NOMO-1 treated with DMSO at 0.1 percent for 48 hours (cell line): ENCODE results near the gene PA2G4.
"Not testable (repeated sequence)": the region's sequence is repeated elsewhere in the genome, so short reads cannot be mapped to it uniquely, and the experiment has no call there.

Experiments
- DNase-seq: peaks from one replicate; lab custom pipeline; 2025; ENCODE audit not compliant: unreplicated experiment; lab: John Stamatoyannopoulos, UW

PA2G4 gene

DNA sequence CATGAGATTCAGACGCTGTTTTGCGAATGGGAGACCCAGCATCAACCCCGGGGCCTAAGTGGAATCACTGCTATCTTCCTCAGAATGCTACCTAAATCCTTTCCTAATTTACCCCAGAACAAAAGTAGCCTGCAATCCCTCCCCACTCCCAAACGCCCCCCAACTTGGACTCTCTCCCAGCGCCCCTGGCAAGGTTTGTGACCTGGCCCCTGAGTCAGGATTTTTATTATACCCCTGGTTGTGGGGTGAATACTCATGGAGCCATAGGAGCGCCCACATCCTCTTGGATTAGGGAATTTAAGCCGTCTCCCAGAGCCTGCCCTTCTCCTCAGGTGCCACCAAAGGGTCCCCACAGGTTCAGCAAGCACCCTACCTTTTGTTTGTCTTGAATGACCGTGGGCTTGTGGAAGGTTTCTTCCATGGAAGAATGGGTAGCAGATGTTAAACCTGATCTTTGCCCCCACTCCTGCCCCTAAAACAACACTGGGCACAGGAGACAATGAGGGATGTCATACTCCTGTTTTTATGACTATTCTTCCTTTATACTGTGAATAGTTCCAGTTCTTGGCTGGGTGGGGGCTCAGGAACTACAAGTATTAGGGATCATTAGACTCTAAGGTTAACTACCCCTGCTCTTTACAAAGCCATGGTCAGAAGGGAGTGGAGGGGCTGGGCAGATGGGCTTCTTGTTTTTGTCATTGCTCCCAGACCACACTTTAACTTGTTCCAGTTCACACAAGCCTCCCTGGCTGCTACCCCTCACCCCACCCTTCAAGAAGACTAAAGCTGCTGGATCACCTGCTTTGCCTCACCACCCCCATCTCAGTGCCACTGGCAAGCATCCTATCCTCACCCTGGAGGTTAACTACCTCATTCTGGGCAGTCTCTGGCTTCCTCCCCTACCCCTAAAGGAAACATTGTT, 48.7 kb downstream of the PA2G4 start:
- DNase-seq: no peak

DNA sequence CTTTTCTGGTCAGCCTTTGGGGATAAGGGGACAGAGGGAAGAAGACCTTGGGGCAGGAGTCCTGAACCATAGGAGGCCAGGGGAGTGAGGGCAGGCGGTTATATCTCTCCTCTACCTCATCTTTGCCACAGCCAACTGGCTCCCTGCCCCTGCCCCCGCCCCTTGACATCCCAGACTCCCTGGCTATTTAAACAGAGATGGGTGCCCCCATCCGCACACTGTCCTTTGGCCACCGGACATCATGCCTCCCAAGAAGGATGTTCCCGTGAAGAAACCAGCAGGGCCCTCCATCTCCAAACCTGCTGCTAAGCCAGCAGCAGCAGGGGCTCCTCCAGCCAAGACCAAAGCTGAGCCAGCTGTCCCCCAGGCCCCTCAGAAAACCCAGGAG, 49.3 kb downstream of the PA2G4 start:
- DNase-seq: no peak

DNA sequence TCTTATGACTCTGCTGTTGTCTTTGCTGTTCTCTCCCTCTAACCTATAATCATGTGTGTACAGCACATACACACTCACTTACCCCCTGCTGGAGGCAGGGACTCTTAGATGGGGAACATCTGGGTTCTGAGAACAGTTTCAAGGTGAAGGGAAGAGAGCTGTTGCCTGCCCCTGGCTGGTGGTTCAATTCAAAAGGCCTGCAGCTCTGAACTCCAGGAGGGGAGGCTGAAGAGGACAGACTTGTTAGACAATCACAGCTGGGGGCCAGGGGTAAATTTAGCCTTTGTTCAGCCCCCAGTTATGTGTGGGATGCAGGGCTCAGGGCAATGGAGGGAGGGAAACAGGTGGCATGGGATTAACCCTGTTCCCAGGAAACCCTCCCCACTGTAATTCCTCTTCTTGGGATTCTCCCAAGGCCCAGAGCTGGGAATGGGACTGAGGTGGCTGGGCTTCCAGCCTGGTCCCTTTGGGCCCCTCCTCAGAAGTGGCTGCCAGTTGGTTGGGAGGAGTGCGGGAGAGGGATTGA, 50.0 kb downstream of the PA2G4 start:
- no peak for DNase-seq

DNA sequence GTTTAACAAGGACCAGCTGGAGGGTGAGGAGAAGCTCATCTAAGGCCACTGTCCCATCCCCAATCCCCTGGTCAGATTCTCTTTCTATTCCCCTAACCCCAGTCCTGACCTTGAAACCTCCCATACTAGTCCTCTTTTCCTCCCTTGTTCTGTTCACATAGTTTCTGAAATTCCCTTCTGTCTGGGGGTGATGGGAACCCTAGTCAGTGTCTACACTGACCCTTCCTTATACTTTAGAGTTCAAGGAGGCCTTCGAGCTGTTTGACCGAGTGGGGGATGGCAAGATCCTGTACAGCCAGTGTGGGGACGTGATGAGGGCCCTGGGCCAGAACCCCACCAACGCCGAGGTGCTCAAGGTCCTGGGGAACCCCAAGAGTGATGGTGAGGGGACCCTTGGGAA, 50.5 kb downstream of the PA2G4 start:
- no peak for DNase-seq

DNA sequence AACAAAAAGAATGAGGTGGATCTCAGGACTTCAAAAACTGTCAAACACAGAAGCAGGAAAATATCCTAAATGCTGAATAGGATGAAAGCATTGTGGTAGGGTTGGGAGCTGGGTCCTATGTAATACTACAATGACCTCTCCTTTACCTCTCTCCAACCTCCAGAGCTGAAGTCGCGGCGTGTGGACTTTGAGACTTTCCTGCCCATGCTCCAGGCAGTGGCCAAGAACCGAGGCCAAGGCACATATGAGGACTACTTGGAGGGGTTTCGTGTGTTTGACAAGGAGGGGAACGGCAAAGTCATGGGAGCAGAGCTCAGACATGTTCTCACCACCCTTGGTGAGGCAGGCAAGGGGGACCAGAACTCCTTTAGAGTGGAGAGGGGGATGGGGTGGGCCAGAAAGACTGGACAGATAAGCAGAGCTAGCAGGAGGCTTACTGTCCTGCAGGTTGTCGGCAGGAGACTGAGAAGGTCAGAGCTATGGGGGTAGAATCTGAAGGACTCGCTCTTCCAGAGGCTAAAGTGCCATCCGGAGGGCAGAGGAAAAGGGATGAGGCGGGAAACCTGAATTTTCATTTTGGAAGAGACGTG, 51.0 kb downstream of the PA2G4 start:
- no peak for DNase-seq

DNA sequence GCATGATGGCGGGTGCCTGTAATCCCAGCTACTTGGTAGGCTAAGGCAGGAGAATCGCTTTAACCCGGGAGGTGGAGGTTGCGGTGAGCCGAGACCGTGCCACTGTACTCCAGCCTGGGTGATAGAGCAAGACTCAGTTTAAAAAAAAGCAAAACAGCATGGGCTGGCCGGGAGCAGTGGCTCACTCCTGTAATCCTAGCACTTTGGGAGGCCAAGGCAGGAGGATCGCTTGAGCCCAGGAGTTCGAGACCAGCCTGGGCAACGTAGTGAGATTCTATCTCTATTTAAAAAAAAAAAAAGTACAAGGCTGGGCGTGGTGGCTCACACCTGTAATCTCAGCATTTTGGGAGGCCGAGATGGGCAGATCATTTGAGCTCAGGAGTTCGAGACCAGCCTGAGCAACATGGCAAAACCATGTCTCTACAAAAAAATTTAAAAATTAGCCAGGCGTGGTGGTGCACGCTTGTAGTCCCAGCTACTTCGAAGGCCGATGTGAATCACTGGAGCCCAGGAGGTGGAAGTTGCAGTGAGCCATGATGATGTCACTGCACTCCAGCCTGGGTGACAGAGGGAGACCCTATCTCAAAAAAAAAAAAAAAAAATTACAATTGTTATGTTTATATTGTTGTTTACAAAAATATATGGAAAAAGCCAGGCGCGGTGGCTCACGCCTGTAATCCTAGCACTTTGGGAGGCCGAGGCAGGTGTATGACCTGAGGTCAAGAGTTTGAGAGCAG, 52.3 kb downstream of the PA2G4 start:
- not testable (repeated sequence) for DNase-seq

DNA sequence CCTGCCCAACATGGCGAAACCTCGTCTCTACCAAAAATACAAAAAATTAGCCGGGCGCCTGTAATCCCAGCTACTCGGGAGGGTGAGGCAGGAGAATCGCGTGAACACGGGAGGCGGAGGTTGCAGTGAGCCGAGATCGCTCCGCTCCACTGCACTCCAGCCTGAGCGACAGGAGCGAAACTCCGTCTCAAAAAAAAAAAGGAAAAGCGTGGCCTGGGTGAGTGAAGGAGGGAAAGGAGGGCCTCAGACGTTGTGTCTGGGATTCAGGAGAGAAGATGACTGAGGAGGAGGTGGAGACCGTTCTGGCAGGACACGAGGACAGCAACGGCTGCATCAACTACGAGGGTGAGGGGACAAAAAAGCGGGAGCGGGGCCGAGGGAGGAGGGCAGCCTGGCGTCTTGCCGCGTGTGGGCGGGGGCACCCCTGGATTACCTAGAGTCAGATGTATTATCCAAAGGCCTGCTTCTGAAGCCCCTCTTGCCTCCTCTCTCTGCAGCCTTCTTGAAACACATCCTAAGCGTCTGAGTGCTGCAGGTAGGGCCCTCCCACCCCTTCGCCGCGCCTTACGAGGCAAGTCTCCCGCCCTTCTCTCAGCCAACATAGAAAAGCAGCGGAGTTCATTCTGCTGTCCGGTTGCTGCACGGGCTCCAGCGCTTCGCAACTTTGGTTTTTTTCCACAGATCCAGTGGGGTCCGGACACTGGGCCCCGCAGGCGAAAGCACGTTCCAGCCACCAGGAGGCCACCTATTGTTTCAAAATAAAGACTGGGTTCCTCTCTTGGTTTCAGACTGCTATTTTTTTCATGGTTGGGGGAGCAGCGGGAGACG, 53.1 kb downstream of the PA2G4 start:
- peak; percentile 86 for DNase-seq

DNA sequence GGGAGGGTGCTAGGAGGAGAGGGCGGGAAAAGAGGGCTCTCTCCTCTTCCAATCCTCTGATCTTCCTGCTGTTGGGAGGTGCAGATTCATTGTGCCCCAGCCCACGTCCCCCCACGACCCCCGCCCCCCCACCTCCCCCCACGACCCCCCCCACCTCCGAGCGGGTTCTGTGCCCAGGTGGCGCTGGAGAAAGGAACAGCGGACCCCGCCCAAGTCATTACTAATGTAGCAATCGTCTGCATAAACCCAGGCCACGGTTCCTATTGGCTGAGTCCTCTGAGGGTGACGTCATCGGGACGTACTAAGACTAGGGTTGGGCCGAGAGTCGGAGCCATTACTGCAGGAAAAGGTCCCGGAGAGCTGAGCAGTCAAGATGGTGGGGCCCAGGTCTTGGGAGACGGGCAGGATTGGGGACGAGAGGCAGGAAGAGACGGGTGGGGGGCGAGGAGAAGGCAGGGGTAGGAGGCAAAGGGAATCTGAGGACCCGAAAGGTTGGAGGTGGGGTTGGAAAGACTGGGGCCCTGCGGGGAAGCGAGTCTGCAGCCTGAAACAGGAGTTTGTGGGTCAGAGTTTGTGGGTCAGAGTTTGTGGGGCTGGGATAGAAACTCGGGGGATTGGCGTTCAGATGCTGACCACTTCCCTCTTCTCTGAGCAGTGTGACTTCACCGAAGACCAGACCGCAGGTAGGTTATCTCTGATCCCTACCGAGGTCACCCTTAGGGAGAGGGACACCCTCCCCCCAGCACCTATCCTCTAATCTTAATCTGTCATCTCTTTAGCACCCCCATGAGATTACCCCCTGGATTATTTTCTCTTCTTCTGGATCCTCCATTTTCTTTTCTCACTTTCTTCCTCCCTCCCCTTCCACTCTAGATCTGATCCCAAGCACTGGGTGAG, 53.9 kb downstream of the PA2G4 start, which contains the start of gene MYL6:
Gene MYL6, plus strand, starts transcription at position 331 of the 897 bp plus-strand sequence. Its CDS starts 43 bp downstream, at position 374.
- peak; percentile 98 for DNase-seq

DNA sequence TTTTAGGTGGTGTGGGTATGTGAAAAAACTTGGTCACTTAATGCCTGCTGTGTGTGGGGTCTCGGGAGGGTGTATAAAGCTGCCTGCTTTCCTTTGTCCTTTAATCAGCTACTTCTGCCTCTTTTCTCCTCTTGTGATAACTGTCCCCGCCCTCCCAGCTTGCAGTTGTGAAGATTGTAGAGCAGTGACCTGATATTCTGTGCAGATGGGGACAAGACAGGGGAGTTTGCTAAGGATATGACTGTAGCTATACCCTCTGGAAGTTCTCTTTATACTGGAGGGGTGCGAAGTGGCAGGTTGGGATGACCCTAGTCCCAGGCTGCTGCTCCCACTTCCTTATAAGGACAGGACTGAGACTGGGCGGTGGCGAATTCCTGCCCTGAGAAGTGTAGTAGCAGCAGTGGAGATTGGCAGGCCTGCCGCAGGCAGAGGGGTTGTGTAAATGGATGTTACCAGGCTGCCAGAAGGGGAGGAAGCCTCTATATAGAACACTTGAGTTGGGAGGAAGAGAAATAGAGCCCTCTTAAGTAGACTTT, 54.6 kb downstream of the PA2G4 start:
- DNase-seq: peak; percentile 40

DNA sequence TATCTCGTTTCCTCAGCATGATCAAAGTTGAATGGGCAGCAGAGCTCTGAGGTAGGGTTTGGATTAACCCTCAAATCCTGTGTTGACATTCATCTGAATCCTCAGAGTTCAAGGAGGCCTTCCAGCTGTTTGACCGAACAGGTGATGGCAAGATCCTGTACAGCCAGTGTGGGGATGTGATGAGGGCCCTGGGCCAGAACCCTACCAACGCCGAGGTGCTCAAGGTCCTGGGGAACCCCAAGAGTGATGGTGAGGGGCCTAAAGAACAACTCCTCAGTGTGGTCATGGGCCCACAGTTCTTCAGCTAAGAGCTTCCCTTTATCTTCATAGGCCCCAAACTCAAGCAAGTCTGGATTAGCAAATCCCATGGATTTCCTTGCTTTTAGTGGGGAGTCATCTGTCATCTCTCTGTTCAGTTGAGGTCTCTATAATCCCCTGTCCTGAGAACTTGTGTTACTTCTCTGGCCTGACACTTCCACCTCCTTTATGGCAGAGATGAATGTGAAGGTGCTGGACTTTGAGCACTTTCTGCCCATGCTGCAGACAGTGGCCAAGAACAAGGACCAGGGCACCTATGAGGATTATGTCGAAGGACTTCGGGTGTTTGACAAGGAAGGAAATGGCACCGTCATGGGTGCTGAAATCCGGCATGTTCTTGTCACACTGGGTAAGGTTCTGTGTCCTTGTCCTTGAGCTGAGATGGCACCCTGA, 55.3 kb downstream of the PA2G4 start:
- no peak for DNase-seq

DNA sequence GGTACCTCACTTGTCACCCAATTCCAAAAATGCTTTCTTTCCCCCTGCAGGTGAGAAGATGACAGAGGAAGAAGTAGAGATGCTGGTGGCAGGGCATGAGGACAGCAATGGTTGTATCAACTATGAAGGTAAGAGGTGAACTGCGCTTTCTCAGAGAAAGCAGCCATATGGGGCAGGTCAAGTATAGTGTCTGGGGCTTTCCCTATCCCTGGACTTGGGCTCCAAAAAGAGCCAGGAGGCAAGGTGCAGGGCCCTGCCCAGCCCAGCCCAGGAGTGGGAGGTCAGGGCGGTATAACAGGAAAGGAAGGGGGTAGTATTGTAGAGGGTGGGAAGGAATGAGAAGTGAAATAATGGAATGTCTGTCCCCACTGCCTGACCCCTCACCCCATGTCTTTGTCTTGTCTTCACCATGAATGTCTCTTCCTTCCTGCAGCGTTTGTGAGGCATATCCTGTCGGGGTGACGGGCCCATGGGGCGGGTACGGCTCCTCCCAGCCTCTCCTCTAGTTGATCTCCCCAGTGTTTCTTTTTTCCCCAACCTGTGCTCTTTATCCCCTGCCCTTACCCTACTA, 55.9 kb downstream of the PA2G4 start:
- no peak for DNase-seq

DNA sequence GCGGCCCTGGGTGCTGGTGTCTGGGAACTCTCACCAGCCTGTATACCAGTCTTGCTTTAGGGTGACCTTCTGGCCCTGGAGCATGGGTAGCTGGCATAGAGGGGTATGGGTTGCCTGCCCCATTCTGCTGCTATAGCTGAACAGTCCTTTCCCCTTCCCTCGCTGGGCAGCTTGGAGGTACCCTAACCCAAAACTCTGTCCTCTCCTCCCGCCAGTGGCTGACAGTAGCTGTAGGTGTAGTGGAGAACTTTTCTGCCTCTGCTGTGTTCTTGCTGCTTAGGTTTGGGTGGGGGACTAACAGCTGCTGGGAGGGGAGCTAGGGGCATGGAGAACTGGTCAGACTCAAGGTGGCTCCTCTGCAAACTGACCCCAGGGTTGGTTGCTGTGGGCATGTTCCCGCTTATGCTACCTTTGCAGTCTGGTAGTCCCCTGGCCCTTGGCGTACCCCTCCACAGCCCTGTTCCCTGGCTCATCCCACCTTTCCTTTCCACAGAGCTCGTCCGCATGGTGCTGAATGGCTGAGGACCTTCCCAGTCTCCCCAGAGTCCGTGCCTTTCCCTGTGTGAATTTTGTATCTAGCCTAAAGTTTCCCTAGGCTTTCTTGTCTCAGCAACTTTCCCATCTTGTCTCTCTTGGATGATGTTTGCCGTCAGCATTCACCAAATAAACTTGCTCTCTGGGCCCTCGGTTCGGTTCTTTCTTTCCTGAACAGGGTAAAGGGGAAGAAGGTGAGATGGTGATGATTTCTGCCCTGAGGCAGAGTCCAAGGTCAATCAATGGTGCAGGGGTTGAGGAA, 56.7 kb downstream of the PA2G4 start:
- no peak for DNase-seq

DNA sequence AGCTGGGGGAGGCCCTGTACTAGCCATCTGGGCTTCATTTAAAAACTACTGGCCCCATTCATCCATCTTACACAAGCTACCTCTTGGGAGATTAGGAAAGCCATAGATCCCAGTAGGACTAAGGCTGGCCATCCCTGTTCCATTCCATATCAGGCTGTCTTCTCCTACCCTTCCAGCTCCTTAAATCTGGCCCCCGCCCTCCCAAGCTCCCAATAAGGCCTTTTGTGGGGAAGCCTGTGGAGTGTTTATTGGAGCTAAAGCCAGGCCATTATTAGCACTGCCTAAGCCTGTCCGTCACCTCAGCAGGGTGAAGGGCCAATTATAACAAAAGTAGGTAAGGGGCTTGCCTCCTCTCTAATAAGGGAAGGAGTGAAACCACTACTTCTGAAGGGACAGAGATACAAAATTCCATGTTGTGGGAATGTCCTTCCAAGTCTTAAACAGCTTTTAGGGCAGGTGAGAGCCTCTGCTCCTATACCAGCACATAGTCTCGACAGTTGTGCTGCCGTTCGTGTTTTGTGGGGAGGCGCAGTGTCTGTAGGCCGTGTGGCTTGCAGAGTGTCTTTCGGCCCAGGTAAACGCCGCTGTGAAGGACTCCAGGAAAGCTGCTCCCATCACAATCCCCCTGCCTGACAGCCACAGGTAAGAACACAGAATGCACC, 57.5 kb downstream of the PA2G4 start:
- DNase-seq: no peak

DNA sequence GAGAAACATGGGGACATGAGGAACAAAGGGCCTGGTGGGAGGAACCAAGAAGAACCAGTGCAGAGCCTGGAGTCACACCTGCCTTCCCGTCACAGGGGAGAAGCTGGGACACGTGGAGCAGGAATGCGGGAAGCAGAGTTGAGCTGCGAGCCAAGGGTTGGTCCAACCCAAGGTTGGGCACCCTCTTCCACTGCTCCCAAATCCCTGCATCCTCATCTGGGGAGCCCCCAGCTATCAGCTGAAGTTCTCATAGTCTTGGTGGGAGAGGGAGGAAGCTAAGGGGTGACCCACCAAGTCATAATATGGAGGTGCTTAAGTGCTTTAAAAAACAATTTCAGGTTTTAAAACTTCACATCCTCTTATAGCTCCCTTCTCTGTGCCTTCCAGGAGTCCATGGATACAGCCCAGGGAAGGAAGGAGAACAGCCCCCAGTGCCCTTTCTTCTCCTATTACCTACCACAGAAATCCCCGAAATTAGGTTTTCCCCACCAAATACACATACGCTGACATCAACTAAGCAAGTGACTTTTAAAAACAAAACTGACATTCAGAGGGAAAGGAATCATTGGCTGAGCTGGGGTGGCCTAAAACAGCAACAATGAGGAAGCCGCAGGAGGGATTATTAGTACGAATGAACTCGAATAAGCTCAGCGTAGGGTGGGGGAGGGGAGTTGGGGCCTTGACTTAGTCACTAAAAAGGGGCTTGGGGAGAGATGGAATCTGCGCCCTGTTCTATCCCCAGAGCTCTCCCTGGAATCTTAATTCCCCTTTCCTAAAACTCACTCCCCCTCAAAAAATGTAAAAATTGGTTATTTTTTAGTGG, 58.3 kb downstream of the PA2G4 start:
- no peak for DNase-seq
